ENCODE data around the gene RDH14.
A peak's percentile ranks its signal among the peaks of the same experiment; 100 is the strongest.

RDH14 gene

GRCh38 chr2:18566145-18566769 is 5.8 kb upstream of the RDH14 start:
- DNase-seq (ENCODE audit: low read depth) = peak; percentile 30

- DNase-seq (ENCODE audit: low read depth) = no peak
Observed at GRCh38 chr2:18560797-18561085, 288 bp upstream of the RDH14 start.

GRCh38 chr2:18559531-18560030 is 872 bp downstream of the RDH14 start:
- DNase-seq (ENCODE audit: low read depth) = peak; percentile 22

- DNase-seq (ENCODE audit: low read depth) = no peak
Observed at GRCh38 chr2:18558458-18558857, 2.0 kb downstream of the RDH14 start.

DNA sequence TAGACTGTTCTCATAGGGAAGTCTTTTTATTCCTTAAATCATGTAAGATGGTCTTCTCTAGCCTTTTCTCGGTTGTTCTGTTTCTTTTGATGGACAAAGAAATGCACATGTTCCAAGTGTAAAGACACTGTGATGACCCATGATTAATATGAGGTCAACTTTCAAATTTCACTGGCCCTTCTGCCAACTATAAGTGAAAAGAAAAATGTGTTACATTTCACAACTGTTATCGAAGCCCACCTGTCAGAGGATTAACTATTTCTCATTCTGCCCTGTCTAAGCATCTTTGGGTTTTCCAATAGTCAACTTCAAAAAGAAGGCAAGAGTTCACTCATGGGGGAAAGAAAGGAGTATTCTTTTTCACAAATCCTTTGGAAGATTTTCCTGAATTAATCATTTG is 3.3 kb downstream of the RDH14 start:
- no peak for DNase-seq (ENCODE audit: low read depth)

DNA sequence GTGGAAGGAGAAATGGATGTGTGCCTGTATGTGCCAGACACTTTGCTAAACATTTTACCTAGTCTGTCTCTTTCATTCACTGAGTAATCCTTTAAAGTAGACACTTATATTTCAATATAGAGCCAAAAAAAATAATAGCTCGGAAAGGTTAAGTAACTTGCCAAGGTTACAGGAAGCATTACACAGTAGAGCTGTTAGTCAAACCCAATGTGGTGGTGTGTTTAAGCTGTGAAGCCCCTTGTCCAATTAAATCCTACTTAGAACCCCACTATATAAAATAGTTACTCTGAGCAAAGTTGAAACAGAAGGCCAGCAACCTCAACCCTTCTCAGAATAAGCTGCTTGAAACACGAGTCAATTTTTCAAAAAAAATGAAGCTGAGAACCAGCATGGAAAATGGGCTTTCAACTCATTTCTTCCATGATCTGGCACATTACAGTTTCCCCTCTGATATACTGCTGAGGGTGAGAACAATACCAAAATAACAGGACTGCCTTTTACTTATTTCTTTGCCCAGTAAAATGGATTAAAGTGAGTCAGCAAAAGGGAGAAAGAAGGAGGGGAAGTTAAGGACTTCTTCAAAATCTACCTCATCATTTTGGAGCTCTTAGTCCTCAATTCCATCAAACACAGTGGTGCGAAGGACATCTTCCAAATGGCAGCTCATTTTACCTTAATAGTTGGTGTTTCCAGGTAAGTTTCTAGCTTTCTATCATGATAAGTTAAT is 7.9 kb downstream of the RDH14 start:
- DNase-seq (ENCODE audit: low read depth) = no peak

DNA sequence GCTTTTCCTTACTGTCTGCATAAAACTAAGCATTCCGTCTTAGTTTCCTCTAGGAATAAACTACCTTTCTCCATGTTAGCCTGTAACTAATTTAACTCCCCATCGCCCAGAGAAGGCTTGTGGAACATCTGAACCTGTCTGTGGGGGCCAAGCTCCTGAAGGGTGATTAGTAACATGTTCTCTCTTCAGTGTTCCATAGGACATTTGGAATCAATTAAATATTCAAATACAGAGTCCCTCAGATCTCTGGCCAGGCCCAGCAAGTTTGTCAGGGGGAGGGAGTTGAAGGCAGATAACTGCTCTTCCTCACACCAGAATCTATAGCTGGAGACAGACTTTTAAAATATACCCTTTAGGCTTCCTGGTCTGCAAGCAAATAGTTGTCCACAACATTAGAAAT is 8.8 kb downstream of the RDH14 start:
- no peak for DNase-seq (ENCODE audit: low read depth)

DNA sequence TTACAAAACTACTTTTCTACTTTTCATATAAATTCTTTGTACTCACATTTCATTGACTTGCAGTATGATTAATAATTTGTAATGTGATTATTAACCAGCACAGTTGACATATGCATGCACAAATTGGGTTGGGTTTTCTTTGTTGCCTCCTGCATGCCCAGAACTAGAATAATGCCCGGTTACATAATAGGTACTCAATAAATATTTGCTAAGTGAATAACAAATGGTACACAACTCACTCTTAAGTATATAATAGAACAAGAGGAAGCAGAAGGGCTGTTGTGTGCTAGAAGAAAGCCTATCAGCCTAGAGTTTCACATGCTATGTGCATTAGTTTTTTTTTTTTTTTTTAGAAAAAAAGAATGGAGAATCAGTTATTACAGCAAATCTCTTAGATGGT is 9.3 kb downstream of the RDH14 start:
- DNase-seq (ENCODE audit: low read depth) = no peak

GRCh38 chr2:18550433-18550832 is 10.0 kb downstream of the RDH14 start:
- DNase-seq (ENCODE audit: low read depth) = no peak

GRCh38 chr2:18549083-18549482 is 11.4 kb downstream of the RDH14 start:
- no peak for DNase-seq (ENCODE audit: low read depth)

GRCh38 chr2:18548621-18549020 is 11.8 kb downstream of the RDH14 start:
- DNase-seq (ENCODE audit: low read depth) = no peak

DNA sequence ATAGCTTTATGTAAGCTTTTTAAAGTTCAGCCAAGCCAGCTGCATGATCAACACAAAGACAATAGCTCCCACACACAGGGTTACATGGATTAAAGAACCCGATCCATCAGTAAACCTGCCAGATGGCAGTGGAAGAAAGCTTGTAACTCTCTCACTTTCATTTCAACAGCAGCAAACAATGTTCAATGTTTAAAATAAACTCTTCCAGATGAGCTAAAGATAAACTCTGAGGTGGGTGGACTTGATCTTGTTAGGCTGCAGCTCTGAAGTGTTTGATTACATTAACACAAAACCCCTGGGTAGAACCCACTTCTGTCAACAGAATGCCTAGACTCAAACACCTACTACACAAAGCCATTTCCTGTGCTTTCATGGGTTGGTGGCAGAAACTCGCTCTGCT is 13.9 kb downstream of the RDH14 start:
- DNase-seq (ENCODE audit: low read depth) = no peak

DNA sequence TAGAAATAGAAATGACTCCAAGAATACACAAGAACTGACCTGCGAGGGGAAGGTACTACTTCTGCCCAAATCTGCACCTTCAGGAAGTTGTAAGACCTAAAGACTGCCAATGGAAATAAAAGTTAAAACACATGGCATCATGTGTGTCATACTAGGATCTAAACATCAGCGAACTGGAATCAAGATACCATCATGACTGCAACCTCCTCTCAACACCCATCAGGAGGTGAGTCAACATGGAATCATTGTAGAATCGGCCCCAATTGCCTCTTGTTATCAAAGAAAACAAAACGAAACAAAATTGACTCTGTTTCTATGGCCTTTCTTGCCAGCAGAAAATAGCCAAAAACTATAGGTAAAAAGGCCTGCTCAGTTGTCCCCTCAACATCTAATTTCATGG is 15.1 kb downstream of the RDH14 start:
- peak; percentile 35 for DNase-seq (ENCODE audit: low read depth)

GRCh38 chr2:18544171-18544570 is 16.3 kb downstream of the RDH14 start:
- no peak for DNase-seq (ENCODE audit: low read depth)

DNA sequence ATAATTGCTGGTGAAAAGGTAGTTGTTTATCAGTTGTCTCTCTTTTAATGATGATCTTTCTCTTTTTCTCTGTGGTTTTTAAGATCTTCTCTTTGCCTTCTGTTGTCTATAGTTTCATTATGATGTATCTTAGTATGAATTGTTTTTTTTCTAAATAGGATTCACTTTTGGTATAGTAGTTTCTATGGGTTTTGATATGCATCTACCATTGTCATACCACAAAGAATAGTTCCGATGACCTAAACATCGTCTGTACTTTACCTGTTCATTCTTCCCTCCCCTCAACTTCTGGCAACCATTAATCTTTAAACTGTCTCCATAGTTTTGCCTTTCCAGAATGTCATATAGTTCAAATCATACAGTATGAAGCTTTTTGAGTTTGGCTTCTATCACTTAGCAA is 19.6 kb downstream of the RDH14 start:
- no peak for DNase-seq (ENCODE audit: low read depth)

- DNase-seq (ENCODE audit: low read depth) = no peak
Observed at GRCh38 chr2:18536697-18537096, 23.8 kb downstream of the RDH14 start.

GRCh38 chr2:18536100-18536499 is 24.4 kb downstream of the RDH14 start:
- no peak for DNase-seq (ENCODE audit: low read depth)

GRCh38 chr2:18531194-18531593 is 29.3 kb downstream of the RDH14 start:
- DNase-seq (ENCODE audit: low read depth) = no peak

DNA sequence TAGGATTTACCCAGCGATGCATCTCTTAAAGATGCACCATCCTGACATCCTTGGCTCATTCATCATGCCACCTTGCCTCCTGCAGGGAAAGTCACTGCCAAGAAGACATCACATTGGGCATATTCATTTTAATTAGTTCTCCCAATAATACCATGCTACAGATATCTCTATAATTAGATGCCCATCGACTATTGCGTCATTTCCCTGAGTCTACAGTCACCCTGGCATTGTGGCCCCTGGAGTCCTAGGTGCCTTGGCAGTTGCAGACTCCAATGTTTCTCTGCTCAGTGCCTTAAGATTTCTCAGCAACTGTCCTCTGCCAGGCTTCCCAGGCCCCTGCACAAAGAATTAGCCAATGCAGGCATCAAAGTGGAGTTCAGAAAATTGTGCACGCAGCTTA is 32.6 kb downstream of the RDH14 start:
- no peak for DNase-seq (ENCODE audit: low read depth)

GRCh38 chr2:18527326-18527725 is 33.1 kb downstream of the RDH14 start:
- DNase-seq (ENCODE audit: low read depth) = no peak

- no peak for DNase-seq (ENCODE audit: low read depth)
Observed at GRCh38 chr2:18526429-18526828, 34.0 kb downstream of the RDH14 start.

- no peak for DNase-seq (ENCODE audit: low read depth)
Observed at GRCh38 chr2:18525852-18526251, 34.6 kb downstream of the RDH14 start.

GRCh38 chr2:18525236-18525635 is 35.2 kb downstream of the RDH14 start:
- DNase-seq (ENCODE audit: low read depth) = no peak

DNA sequence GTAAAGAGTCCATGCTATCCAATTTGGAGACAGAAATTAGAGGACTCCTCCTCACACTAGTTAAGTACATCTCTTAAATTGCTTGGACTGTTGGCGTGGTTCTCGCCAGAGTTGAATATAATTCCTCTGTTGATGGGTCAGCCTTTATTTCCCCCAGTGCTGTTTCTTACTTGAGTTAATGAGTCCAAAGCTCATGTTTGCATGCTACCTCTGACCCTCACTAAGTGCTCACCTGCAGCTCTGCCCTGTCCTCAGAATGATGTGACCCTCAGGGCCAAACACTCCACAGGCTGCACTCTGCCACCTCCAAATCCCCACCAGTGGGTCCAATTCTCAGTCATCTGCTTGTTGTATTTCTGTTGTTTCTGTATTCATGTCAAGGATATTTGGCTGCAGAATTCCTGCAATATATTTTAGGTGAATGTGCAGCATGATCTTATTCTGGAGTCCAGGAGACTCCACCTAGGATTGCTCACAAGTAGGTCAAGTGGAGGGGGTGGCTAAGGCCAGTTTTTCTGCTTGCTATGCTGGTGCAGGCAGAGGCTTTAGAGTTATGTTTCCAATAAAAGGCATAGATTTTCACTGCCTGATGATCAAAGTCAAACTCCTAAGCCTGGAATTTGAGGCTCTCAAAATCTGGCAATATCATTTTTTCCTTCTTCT is 37.8 kb downstream of the RDH14 start:
- DNase-seq (ENCODE audit: low read depth) = no peak
